HuH-7.5 (cell line): ENCODE data around the gene UBE2L6.

Source experiments
- DNase-seq: peaks from one replicate; pipeline ENCODE4 v3.0.0; 2011; ENCODE audit warnings: low spot score

Gene UBE2L6

DNA sequence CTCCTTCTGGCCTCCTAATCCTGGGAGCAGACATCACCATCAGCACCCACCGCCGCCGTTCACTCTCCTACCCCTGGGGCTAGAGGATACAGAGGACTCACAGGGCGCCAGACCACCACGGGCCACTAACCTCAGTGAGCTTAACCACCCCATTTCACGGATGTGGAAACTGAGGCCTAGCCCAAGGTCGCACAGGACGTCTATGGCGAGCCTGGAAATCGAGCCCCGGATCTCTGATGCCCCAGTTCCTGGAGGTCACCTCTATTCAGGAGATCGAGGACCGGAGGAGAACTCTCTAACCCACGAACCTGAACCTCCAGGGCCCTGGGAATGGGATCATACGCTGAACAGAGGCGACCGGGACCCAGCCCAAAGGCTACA, 37.3 kb downstream of the UBE2L6 start:
- no peak for DNase-seq

DNA sequence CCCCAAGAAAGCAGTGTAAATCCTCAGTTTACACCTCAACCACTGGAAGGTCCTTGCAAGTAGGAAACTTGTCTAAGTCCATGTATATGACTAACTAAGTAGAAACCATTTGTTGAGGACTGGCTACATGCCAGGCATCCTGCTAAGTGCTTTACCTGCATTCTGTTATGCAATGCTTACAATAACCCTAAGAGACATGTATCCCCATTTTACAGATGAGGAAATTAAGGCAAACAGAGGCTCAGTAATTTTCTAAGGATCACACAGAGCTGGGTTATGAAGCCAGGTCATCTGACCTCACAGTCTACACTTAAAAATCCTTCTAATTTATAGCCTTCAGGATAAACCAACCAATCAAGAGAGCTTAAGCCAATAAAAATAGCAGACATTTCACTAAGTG, 38.5 kb downstream of the UBE2L6 start:
- DNase-seq: no peak

- DNase-seq: peak; percentile 60
Measured at GRCh38 chr11:57527056-57527631, 40.3 kb downstream of the UBE2L6 start.

DNA sequence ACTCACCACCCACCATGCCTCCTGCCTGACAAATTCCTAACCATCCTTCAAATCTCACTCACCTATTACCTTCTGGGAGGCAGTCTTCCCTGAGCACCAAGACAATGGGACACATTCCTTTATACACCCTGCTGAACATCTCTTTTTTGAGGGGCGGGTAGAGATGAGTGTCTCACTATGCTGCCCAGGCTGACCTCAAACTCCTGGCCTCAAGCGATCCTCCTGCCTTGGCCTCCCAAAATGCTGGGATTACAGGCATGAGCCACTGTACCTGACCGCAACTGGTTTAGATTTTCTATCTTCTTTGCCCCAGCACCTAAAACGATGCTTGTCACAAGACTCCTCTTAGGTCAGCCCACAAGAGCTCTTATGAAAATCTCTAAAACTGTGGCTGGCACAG, 44.1 kb downstream of the UBE2L6 start:
- no peak for DNase-seq

GRCh38 chr11:57521116-57521515, 46.4 kb downstream of the UBE2L6 start:
- DNase-seq: no peak

DNA sequence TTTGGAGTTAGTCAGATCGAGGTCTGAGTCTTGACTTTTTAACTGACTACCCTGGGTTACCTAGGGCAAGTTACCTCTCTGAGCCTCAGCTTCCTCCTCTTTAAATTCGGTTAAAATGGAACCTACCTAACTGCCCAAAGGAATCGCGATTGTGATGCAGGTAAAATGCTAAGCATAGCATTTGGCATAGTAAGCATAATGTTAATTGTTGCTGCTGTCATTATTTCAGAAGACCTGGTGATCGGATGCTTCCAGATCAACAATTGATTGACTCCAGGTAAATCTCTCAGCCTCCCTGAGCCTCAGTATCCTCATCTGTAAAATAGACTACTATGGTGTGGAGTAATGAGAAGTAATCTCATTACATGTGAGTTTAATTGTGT, 51.4 kb downstream of the UBE2L6 start:
- DNase-seq: no peak

DNA sequence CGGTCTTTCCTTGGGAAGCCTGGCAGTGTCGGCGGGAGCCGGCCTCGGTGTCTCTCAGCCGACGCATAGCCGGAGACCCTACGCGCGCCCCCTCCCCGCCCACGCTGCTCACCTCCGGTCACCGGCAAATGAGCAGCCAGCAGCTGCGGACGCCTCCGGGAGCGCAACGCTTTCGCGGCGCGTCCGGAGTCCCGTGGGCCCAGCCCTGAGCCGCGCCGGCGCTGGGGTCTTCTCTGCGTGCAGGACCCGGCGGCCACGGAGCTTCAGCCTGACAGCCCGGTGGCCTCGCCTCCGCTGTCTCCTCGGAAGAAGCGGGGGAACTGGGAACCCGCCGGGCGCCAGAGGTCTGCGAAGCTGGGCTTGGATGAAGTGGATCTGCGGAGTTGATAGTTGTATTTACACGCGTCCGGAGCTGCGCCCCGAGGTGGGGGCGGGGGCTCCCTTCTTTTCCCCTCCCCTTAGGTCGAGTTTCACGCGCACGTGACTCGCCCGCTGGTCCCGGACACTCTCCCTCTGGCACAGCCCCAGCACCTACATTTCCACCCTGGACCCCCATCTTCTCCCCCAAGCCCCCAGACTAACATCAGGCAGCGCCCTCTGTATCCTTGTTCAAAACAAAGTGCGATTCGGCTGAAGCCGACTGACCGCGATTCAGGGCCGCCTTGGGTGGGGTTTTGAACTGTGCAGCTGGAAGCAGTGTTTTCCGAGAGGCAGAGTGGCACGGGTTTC, 52.0 kb downstream of the UBE2L6 start, which contains the start of gene SLC43A1:
Gene SLC43A1 (minus strand): TSS at position 371 of the 729 bp plus-strand sequence. CDS start 1,591 bp downstream, outside the sequence.
- DNase-seq: peak; percentile 97

GRCh38 chr11:57514538-57515331, 52.7 kb downstream of the UBE2L6 start:
- peak; percentile 93 for DNase-seq

DNA sequence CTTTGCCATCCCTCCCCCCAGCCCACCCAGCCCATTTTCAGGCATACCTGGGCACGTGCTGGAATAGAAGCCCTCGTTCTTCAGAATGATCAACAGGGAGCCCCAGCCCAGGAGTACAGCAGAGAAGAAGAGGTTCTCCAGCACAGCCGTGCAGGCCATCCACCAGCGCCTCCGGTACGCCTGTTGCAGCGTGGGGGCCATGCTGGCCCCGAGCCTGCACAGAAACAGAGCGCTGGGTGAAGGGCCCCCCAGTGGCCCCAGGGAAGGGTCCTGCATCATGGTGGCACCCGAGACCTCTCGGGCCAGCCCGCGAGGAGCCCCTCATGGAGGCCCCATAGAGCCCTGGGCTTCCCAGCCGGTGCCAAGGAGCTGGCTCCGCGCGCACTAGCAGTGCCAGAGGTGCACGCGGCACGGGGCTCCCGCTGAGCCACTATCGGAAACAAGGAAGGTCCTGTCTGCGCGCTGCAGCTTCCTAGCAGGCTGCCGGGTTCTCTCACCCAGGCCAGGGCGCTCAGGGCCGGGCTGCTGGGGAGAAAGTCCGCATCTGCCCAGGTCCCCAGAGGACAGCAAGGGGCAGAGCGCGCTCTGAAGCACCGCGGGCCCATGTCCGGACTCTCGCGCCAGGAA, 53.4 kb downstream of the UBE2L6 start:
- DNase-seq: peak; percentile 76

DNA sequence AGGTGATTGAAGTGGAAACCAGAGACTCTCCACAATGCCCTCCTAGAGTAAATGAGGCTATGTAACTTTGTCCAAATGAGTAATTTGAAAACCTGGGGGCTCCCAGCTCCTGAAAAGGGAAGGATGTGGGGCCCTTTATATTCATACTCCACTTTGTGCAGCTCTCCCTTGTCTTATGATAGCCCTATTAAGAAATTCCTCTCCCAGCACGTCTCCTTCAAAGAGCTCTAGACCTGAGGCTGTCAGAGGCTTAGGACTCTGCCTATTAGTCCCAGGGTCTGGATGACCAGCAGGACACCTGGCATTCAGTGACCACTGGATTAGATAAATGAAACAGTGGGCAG, 54.0 kb downstream of the UBE2L6 start:
- DNase-seq: no peak

DNA sequence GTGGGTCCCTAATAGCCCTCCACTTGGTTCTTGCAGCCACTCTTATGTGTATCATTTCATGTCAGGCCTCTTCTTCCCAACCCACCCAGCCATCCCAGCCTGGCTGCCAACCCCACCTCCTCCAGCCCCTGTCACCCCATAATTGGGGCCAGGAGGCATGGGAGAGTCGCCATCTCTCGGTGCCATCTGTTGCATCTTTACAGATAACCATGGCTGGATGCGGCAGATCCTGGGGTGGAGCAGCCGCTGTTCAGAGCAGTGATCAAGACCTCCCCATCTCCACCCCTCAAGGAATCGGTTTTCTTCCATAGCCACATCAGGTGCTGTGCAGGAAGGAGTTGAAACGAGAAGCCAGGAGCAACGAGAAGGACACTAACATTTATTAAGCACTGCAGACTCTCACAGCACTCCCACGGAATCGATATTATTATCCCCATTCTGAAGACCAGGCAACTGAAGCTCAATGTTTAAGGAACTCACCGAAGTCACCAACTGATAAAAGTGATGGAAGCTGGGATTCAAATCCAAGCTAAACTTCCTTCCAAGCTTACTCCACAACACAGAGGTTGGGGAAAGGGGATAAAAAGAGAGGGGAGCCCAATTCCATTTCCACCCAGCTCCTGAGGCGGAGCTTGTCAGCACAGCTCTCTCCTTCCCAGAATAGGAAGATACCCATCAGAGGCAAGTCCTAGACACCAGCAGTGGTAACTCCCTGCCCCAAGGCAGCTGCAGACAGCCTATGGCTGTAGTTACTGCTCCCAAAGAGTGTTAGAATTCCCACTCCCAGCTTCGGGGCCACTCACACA, 54.6 kb downstream of the UBE2L6 start:
- peak; percentile 40 for DNase-seq

DNA sequence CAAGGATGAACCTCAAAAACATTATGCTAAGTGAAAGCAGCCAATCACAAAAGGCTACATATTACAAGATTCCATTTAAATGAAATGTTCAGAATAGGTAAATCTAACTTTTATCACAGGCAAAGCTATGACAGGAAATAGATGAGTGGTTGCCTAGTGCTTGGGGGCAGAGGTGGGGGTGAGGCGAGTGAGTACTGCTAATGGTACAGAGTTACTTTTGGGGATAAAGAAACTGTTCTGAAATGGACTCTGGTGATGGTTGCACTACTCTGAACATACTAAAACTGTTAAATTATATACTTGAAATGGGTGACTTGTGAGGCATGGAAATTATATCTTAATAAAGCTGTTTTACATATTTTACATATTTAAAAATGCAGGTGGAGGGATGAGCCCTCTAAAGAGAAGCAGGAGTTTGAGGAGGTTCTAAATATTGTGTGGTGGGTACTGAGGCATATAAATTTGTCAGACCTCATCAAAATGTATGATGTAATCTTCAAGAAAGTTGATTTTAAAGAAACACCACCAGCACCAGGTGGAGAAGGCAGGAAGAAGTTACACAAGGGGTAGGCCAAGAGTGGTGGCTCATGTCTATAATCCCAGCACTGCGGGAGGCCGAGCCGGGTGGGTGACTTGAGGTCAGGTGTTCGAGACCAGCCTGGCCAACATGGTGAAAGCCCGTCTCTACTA, 55.6 kb downstream of the UBE2L6 start:
- DNase-seq: peak; percentile 1

GRCh38 chr11:57508341-57509170, 58.9 kb downstream of the UBE2L6 start:
- no peak for DNase-seq

DNA sequence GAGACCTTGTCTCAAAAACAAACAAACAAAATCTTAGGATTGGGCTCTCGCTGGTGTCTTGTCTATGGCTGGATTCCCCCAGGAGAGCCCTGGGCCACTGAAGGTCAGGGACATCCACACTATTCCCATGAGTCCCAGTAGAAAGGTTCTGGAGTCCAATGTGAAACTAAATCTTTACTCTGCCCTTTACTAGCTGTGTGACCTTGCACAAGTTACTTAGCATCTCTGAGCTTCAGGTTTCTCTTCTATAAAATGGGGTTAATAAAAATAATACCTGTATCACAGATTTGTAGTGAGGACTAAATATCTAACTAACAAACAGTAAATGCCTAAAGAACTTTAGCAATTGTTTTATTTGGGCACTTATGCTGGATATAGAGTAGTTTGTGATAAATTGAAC, 61.0 kb downstream of the UBE2L6 start:
- DNase-seq: no peak

GRCh38 chr11:57504511-57504910, 63.0 kb downstream of the UBE2L6 start:
- no peak for DNase-seq

- no peak for DNase-seq
Measured at GRCh38 chr11:57502870-57503269, 64.6 kb downstream of the UBE2L6 start.

- no peak for DNase-seq
Measured at GRCh38 chr11:57502376-57502775, 65.1 kb downstream of the UBE2L6 start.

DNA sequence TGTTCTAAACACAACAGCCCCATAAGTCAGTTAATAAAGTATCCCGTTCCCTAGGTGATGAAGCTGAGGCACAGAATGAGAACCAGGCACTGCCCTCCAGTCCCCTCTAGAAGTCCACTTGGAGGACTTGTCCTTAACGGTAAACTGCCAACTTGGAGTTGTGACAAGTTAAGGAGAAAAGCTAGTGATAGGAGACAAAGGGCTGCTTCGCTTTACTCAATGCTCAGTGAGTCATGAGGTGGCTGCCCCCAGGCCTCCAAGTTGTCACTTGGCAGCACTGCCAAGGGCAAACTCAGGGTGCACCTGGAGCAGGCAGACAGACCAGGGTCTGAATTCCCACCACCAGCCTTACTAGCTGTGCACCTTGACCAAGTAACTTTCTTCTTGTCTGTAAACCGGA, 65.5 kb downstream of the UBE2L6 start:
- no peak for DNase-seq
